Measurements from ENCODE around the gene KRTAP5-11. TPM values are rescaled to one million over a fixed set of nuclear protein-coding genes. Genes with fewer than 3 reads are reported as not detected.
"Not testable (repeated sequence)": the region's sequence is repeated elsewhere in the genome, so short reads cannot be mapped to it uniquely, and the experiment has no call there.

Gene KRTAP5-11
- total and polyA plus RNA-seq, 2 experiments from 2014 or later, result not detected

- Histone ChIP-seq H4K20me1 (replicated peaks; ENCODE audit: insufficient read depth) (no peaks in the 10 kb centered on the region), H2AFZ (no peak overlapping the region), H3F3A (replicated peaks; ENCODE audit: low read depth) (no peaks in the 10 kb centered on the region), H3K27ac (ENCODE audit: low read depth) (no peak overlapping the region), H3K4me2 (no peak overlapping the region), H3K9me2 (ENCODE audit: insufficient read depth) (peaks cover 6% of the 10 kb centered on the region; the same call in 1 of the 2 replicates), H3K27me3 (ENCODE audit: insufficient read depth) (no peaks in the 10 kb centered on the region), H3K79me2 (replicated peaks; ENCODE audit: insufficient read depth) (no peaks in the 10 kb centered on the region), H3K36me3 (ENCODE audit: insufficient read depth) (no peaks in the 10 kb centered on the region), H3K4me1 (ENCODE audit: insufficient read depth) (peaks cover 10% of the 10 kb centered on the region; the same call in 1 of the 2 replicates), H3K4me3 (no peak overlapping the region)
- Mint-ChIP-seq H3K27me3 (ENCODE audit: insufficient read depth, low read depth, poor library complexity) (peaks cover 5% of the 10 kb centered on the region), H3K4me3 (no peak overlapping the region), H3K9me3 (peaks cover 18% of the 10 kb centered on the region), H3K4me1 (peaks cover 12% of the 10 kb centered on the region), H3K27ac (no peak overlapping the region), H3K36me3 (ENCODE audit: low read depth) (peaks cover 16% of the 10 kb centered on the region; the same call in 2 of the 3 replicates)
- DNase-seq (ENCODE audit: low spot score) (no peak), ATAC-seq (no peak)
- TF ChIP-seq CREB1 (CRISPR knock-in tag; IDR thresholded peaks at IDR 0.05; ENCODE audit: low read depth), result no peak
- TF ChIP-seq NANOG (IDR thresholded peaks at IDR 0.05; ENCODE audit: borderline replicate concordance), result no peak
- no peak for TF ChIP-seq CTCF (conservative IDR thresholded peaks at IDR 0.05; ENCODE audit: low read depth in 2 of 2)
- TF ChIP-seq ZNF114 (CRISPR knock-in tag; IDR thresholded peaks at IDR 0.05), result no peak
- TF ChIP-seq EZH2phosphoT487 (IDR thresholded peaks at IDR 0.05; ENCODE audit: unreplicated experiment), result no peak
Observed at GRCh38 chr11:71542382-71542781, 40.3 kb downstream of the KRTAP5-11 start.

- H3K4me1 ChIP-seq (ENCODE audit: insufficient read depth), result peaks cover 10% of the 10 kb centered on the region; the same call in 1 of the 2 replicates
- H4K20me1 ChIP-seq (replicated peaks; ENCODE audit: insufficient read depth); H3K4me2 ChIP-seq; DNase-seq (ENCODE audit: low spot score); H3K4me3 Mint-ChIP-seq; ATAC-seq; H3K27ac ChIP-seq (ENCODE audit: low read depth); H3K9me2 ChIP-seq (ENCODE audit: insufficient read depth); H3K9me3 Mint-ChIP-seq; H2AFZ ChIP-seq; H3K27me3 ChIP-seq (ENCODE audit: insufficient read depth); H3K27me3 Mint-ChIP-seq (ENCODE audit: insufficient read depth, low read depth, poor library complexity); H3K4me3 ChIP-seq; H3K79me2 ChIP-seq (replicated peaks; ENCODE audit: insufficient read depth); H3K27ac Mint-ChIP-seq; H3K36me3 ChIP-seq (ENCODE audit: insufficient read depth); H3K36me3 Mint-ChIP-seq (ENCODE audit: low read depth); H3F3A ChIP-seq (replicated peaks; ENCODE audit: low read depth): not testable (repeated sequence)
- peaks cover 12% of the 10 kb centered on the region for H3K4me1 Mint-ChIP-seq
Observed at GRCh38 chr11:71540521-71541304, 42.0 kb downstream of the KRTAP5-11 start.

- not testable (repeated sequence) for H2AFZ ChIP-seq; H3K9me2 ChIP-seq (ENCODE audit: insufficient read depth); H4K20me1 ChIP-seq (replicated peaks; ENCODE audit: insufficient read depth); H3F3A ChIP-seq (replicated peaks; ENCODE audit: low read depth); DNase-seq (ENCODE audit: low spot score); H3K4me2 ChIP-seq; H3K27ac Mint-ChIP-seq; H3K4me1 Mint-ChIP-seq; H3K27ac ChIP-seq (ENCODE audit: low read depth); H3K27me3 ChIP-seq (ENCODE audit: insufficient read depth); H3K4me3 ChIP-seq; H3K36me3 Mint-ChIP-seq (ENCODE audit: low read depth); H3K27me3 Mint-ChIP-seq (ENCODE audit: insufficient read depth, low read depth, poor library complexity); ATAC-seq; H3K4me1 ChIP-seq (ENCODE audit: insufficient read depth); H3K36me3 ChIP-seq (ENCODE audit: insufficient read depth); H3K4me3 Mint-ChIP-seq; H3K9me3 Mint-ChIP-seq; H3K79me2 ChIP-seq (replicated peaks; ENCODE audit: insufficient read depth)
Observed at GRCh38 chr11:71539971-71540370, 42.7 kb downstream of the KRTAP5-11 start.
